NCI-H2227 treated with DMSO at 0.1 percent for 48 hours (cell line): ENCODE data around the gene MNAT1.
A peak's percentile ranks its signal among the peaks of the same experiment; 100 is the strongest.

Source experiments
- DNase-seq: peaks from one replicate; lab custom pipeline; 2025; lab: John Stamatoyannopoulos, UW

The MNAT1 gene

DNA sequence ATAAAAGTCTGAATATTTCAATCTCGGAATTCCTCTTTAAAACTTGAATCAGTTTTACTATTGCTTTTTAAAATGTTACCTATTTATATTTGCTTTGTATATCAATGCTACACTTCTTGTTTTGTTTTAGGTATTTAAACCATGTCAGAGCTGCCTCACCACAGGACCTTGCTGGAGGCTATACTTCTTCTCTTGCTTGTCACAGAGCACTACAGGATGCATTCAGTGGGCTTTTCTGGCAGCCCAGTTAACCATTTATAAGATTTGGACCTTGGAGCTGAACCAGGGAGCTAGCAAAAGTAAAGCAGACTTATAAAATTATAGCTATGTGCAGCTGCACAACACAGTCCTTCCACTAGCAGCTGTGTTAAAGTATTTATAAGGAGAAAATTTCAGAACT, 233.5 kb downstream of the MNAT1 start:
- no peak for DNase-seq

DNA sequence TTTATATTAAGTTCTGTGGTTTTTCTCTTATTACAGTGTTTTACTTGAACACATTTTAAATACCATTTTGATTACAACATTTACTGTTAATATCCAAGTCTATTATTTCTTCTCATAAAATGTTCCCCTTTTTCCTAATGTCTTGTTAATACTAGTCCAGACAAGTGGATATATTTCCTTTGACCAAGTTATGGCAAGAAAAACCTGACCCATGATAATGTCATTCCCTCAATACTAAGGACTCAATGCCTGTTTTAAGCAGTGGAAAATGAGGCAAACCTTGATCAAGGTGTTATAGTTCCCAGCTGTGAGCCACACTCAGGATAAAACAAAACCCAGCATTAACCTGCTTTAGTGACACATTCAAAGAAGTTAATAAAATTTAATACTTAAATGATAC, 234.1 kb downstream of the MNAT1 start:
- DNase-seq, result no peak

DNA sequence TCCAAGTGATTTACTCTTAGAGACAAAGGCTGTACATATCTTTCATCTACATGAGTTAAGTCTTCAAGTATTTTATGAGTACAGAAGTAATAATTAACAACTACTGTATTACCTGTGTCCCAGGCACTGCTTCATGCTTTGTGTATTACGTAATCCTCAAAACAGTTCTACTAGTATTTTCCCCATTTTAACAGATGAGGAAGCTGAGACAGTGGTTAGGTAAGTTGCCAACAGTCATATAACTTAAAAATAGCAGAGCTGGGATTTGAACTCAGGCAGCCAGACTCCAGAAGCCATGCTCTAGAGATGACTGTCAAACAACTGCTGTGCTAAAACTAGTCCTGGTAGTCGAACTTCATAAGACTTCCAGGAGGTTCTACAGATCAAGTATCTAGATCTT, 235.6 kb downstream of the MNAT1 start:
- no peak for DNase-seq

DNA sequence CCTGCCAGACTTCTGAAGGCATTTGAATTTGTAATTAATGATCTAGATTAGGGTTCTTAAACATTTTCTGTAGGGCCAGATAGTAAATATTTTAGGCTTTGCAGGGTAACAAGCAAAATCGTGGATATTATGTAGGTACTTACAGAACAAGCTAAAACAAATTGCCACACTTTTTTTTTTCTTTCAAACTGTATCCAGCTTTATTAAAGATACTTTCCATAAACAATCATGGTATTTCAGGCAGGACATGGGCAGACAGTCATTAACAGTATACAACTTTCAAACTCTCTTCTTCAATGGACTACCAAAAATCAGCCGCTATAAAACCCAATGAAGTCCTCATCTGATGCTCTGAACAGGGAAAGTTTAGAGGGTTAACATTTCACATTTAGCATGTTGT, 236.7 kb downstream of the MNAT1 start:
- DNase-seq, result no peak

DNA sequence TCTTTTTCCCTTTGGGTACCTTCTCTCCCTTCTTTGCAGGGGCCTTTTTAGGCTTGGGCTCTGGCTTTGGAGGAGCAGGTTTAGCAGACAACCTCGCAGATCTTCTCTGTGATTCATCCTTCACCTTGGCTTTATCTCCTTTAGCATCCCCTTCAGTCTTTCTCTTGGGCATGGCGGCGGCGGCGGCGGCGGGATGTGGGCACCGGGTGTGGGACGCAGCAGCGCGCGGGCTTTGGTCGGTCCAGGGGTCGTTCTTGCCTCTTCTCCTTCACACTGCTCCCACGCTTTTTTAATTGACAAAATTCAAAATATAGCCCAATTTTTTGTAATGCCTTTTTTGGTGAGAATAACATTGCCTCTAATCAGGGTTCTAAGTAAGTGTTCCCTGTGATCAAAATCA, 237.7 kb downstream of the MNAT1 start:
- DNase-seq, result no peak

DNA sequence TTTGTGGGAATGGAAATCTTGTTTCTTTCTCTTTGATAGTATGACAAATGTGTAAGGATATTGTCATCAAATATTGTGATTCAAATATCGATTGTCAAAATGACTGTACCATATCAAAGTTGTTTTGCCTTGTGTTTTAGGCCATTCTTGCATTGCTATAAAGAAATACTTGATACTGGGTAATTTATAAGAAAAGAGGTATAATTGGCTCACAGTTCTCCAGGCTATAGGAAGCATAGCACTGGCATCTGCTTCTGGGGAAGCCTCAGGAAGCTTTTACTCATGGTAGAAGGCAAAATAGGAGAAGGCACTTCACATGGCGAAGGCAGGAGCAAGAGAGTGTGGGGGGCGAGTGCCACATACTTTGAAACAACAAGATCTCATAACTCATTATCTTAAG, 238.5 kb downstream of the MNAT1 start:
- DNase-seq, result no peak

DNA sequence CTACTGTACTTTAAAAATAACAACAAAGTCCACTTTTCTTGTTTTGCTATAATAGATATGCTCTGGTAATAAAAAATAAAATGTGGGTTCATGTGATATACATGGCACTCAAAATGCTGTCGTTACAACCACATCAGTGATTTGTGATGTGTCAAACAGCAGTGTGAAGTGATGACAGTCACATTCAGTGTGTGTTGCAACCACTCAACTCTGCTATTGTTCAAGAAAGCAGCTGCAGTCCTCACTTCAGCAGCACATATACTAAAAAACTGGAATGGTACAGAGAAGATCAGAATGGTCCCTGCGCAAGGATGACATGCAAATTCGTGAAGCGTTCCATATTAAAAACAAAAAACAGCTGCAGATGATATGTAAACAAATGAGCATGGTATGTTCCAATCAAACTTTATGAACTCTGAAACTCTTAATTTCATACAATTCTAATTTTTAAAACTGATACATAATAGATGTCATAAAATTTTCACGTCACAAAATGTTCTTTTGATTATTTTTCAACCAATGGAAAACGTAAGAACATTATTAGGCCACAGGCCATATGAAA, 239.6 kb downstream of the MNAT1 start:
- DNase-seq, result no peak

DNA sequence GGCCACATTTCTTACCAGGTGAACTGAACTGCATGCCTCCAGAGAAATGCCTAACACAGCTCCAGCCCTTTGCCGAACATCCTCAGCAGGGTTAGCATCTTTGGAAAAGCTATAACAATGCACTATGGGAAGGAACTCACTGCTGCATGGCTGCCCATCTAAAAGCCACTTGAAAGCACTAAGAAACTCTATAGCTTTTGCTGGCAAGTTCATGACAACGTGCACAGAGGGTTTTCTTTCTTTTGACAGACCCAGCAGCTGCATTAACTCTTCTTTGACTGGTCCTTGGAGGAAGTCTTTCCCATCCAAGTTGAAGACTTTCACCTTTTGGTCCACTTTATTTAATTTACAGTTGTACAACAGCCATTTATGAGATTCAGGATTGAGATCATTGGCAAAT, 241.0 kb downstream of the MNAT1 start:
- no peak for DNase-seq

DNA sequence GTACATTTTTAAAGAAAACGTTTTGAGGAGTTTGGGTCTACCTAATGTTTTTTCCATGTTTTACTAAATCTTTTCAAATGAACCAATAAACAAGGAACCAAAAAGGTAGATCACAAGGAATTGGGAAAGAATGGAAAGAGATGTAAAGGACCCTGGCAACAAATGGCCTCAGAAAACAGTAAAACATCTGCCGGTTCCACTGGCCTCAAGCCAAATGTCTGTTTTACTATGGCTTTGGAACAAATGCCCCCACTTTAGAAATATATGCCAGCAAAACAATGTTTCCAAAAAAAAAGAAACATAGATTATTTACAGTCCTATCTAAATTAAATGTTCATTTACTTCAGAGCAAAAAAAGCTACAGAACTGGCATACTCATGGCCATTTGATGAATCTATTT, 243.3 kb downstream of the MNAT1 start:
- no peak for DNase-seq

DNA sequence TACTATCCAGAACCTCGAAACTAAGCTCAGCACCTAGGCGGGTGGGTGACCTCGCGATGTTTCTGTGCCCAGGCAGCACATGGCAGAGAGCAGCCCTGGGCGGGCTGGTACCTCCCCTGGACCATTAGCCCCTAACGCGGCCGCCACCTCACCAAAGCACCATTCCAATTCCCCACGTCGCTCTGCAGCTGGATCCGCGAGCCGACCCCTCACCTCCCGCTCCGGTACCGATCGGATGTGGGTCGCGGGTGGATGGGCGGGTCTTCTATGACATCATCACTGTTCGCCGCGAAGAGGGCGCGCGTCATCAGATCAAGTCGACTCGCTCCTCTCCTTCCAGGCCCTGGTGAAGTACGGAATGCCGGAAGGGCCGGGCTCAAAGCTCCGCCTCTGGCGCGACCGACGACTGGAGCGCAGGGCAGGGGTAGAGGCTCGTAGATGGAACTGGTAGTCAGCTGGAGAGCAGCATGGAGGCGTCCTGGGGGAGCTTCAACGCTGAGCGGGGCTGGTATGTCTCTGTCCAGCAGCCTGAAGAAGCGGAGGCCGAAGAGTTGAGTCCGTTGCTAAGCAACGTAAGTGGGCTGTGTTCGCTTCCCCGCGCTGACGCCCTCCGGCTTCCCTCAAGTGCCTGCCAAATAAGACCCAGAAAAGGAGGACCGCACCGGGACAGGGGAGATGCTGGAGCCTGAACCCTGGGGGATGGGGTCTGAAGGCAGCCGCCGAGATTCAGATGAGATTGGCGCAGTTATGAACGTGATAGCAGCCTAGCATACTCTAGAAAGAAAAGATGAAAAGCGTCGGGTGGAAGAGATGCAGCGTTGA, 246.5 kb downstream of the MNAT1 start, which contains the start of the genes SLC38A6 and TRMT5:
TSS of gene SLC38A6 (plus strand) at position 435 of the 822 bp plus-strand sequence. CDS start at position 468, 33 bp downstream.
TSS of gene TRMT5 (minus strand) at position 269 of the 822 bp plus-strand sequence. CDS start at position 163, 106 bp downstream.
- DNase-seq, result peak; percentile 89

DNA sequence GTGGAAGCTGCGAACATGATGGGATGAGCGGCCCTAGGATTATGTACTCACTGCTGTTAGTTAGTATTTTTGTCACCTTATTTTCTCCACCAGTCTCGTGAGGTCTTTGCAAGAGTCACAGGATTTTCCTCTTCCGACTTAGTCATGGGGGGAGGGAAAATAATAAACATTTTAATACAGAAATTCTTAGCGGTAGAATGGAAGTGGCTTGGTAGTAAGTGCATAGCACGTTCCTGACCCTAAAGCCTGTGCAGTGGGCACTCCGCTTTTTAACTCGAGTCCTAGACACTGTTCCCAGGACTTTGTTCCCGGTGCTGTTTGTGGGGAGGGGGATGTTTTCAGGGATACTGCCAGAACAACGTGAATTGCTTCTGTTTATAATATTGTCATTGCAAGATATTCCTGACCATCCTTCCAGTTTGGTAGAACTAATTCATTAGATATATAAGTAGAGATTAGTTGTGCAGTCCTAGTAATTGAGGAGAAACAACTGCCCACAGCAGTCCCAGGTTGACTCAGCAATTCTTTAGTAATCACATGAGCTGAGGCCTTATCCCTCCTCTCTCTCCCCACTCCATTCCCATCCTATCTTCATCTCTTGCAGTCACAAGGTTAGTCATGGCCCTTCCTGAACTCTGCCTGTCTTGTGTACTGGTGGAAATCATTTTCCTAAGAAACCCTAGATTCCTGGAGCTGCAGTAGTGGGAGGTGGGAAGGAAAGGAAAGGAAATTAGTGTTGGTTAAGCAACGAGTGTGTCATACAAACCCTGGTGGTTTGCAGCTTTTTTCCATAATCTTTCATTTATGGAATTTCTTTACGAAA, 247.3 kb downstream of the MNAT1 start:
- DNase-seq, result peak; percentile 39

DNA sequence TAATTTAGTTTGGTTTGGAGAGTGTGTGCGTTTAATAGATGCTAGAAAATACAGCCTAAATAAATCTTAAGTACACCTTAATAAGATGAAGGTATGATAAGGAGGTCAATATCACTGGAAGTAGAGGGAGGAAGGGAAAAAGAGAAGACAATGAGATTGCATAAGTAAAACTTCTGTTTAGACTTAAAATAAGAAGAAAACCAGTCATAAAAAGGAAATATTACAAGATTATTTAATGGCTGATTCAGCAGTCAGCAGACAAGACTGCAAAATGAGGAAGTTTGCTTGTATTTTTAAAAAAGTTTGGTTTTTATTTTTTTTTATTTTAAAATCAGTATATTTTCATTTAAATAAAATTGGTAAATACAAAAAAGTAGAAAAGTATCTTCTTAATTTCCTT, 249.6 kb downstream of the MNAT1 start:
- no peak for DNase-seq

DNA sequence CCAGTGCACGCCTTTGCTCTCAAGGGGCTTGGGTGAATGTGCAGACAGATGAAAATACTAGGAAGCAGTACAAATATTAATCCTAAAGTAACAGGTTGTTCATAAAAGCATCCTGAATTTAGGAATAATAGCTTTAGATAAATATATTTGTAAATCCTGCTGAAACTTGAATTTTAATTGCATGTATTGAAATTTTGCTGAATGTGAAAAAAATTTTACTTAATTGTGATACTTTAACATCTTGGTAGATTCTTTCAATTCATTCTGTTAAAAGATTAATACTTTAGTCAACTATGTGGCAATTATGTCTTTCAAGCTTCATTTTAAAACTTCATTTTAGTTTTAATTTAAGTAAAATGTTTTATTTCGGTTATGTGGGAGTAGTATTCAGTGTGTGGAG, 251.9 kb downstream of the MNAT1 start:
- no peak for DNase-seq

DNA sequence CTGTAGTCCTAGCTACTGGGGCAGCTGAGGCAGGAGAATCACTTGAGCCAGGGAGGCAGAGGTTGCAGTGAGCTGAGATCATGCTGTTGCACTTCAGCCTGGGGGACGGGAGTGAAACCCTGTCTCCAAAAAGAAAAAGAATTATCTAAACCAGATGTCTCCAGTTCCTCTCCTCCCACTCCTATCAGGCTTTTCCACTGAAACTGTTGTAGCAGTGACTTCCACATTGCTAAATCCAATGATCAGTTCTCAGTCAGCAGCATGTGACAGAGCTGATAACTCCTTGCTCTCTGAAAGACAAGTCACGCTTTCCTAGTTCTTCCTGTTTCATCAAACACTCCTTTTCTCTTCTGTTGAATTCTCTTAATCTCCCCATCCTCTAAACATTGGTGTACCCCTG, 255.0 kb downstream of the MNAT1 start:
- DNase-seq, result no peak

DNA sequence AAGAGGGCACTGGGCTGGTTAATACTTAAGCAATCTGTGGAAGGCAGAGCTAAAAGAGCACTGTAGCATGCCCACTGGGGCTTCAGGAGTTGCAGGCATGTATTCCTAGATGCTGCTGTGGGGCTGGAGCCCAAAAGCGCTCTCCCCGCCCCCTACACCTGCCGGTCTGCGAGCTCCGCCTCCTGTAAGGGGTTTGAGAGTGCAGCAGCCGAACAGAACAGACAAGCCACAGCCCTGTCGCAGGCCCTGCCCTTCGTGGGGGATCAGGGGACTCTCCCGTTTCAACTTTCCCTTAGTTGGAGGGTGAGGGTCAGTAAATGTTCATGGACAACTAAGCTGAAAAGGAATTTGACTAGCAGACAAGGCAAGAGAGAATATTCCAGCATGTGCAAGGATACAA, 264.1 kb downstream of the MNAT1 start:
- no peak for DNase-seq

DNA sequence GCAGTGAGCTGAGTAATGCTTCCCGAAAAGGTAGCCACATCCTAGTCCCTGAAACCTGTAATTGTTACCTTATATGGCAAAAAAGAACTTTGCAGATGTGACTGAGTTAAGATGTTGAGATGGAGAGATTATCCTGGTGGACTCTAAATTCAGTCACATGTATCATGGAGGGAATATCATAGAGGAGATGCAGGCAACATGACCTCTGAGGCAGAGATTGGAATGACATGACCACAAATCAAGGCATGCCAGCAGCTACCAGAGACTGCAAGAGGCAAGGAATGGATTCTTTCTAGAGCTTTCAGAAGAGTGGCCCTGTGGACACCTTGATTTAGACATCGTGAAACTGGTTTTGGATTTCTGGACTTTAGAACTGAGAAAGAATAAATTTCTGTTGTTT, 265.0 kb downstream of the MNAT1 start:
- no peak for DNase-seq

DNA sequence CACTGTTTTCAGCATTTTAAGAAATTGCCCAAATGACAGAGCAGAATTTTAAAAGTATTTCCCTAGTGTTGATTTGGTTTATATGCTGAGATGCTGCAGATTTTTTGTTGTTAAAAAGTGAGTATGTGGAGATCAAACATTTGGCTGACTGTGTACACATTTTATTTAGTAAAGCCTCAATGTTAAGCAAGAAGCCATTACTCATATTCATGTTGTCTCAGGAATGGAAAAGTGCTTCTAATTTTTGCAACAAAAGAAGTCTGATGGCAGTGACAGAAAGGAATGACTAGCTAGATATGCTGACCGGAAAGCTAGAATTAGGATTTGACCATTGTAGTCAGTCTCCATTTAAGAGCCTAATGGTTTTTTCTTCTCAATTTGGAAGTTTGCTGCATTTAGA, 269.0 kb downstream of the MNAT1 start:
- DNase-seq, result no peak

DNA sequence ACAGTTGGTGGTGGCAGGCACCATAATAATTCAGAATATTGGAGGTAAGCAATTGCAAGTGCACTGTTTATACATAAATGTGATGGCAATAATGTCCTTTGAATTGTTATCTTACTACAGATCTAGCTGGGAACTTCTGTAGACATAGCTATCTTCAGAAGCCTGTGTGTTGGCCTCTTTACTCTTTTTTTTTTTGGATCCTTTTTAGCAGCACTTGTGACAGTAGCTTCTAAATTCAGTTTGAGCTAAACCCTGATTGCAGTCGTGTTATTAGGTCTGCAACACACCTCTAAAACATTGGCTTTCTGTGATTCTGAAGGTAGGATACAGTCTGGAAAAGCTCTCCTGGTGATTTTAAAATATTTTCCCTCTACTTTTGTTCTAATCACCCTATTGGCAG, 285.0 kb downstream of the MNAT1 start:
- DNase-seq, result no peak
